Liver (tissue), 9 donors: ENCODE measurements around the gene CEACAM18. TPM values are rescaled to one million over a fixed set of nuclear protein-coding genes. Genes with fewer than 3 reads are reported as not detected.

Experiments used
- DNase-seq: peaks from one replicate; pipeline ENCODE4 v3.0.0-alpha.2; 2017; ENCODE audit warnings: low spot score
- H3K27ac ChIP-seq, 2 donors: one replicate each; pipeline ENCODE4 v1.7.0; 2013; ENCODE audit warnings: inconsistent platforms in 2 of 2, low read length in 2 of 2, control low read depth in 1 of 2, low read depth in 1 of 2, mild to moderate bottlenecking in 1 of 2
- H3K27me3 ChIP-seq, 4 donors: one replicate each; pipeline versions ENCODE4 v1.6.1 to v1.7.0; 2013; ENCODE audit warnings: low read length in 3 of 4, inconsistent platforms in 1 of 4, mild to moderate bottlenecking in 1 of 4, moderate library complexity in 1 of 4; ENCODE audit not compliant: control insufficient read depth in 4 of 4, insufficient read depth in 4 of 4
- H3K36me3 ChIP-seq, 4 donors: one replicate each; pipeline versions ENCODE4 v1.6.1 to v1.7.0; 2013; ENCODE audit warnings: low read length in 3 of 4, mild to moderate bottlenecking in 3 of 4, low read depth in 1 of 4, moderate library complexity in 1 of 4; ENCODE audit not compliant: control insufficient read depth in 4 of 4, insufficient read depth in 3 of 4
- H3K4me1 ChIP-seq, 4 donors: one replicate each; pipeline versions ENCODE4 v1.6.1 to v1.7.0; 2013; ENCODE audit warnings: low read length in 3 of 4, mild to moderate bottlenecking in 3 of 4, moderate library complexity in 1 of 4; ENCODE audit not compliant: control insufficient read depth in 4 of 4, insufficient read depth in 4 of 4
- H3K4me3 ChIP-seq, 3 donors: one replicate each; pipeline versions ENCODE4 v1.6.1 to v1.7.0; 2013; ENCODE audit warnings: low read length in 3 of 3, control low read depth in 1 of 3, low read depth in 1 of 3, mild to moderate bottlenecking in 1 of 3
- H3K9ac ChIP-seq, 2 donors: one replicate each; pipeline ENCODE4 v1.7.0; 2013; ENCODE audit warnings: low read length in 2 of 2, mild to moderate bottlenecking in 2 of 2, moderate library complexity in 2 of 2, control low read depth in 1 of 2, low read depth in 1 of 2
- H3K9me3 ChIP-seq, 4 donors: one replicate each; pipeline versions ENCODE4 v1.6.1 to v1.7.0; 2013; ENCODE audit warnings: low read length in 3 of 4; ENCODE audit not compliant: control insufficient read depth in 4 of 4
- ATF3 ChIP-seq: IDR thresholded peaks from 2 replicates; pipeline ENCODE4 v1.6.1; 2016; ENCODE audit warnings: antibody characterized with exemption
- CTCF ChIP-seq: fragments of 150-350 bp; IDR thresholded peaks from 2 replicates; pipeline ENCODE4 v1.5.1; 2017; ENCODE audit warnings: improper control_type of control experiment, low read depth, low read length; ENCODE audit not compliant: missing input control
- EGR1 ChIP-seq, 2 donors: IDR thresholded peaks; 2 replicates each; pipeline ENCODE4 v1.6.1; 2016 to 2018; ENCODE audit warnings: antibody characterized with exemption in 2 of 2, low read depth in 2 of 2
- FOXA1 ChIP-seq: IDR thresholded peaks from 2 replicates; pipeline ENCODE4 v1.6.1; 2016; ENCODE audit warnings: antibody characterized with exemption
- FOXA2 ChIP-seq: IDR thresholded peaks from 2 replicates; pipeline ENCODE4 v1.6.1; 2016; ENCODE audit warnings: antibody characterized with exemption
- GABPA ChIP-seq, 2 donors: IDR thresholded peaks in 1 of 2; conservative IDR thresholded peaks in 1 of 2; 2 replicates each; pipeline ENCODE4 v1.6.1; 2016; ENCODE audit warnings: antibody characterized with exemption in 2 of 2, mild to moderate bottlenecking in 1 of 2, moderate library complexity in 1 of 2
- HNF4A ChIP-seq, 2 donors: conservative IDR thresholded peaks; 2 replicates each; pipeline ENCODE4 v1.6.1; 2016; ENCODE audit warnings: antibody characterized with exemption in 2 of 2, mild to moderate bottlenecking in 2 of 2
- HNF4G ChIP-seq: IDR thresholded peaks from 2 replicates; pipeline ENCODE4 v1.6.1; 2016; ENCODE audit warnings: antibody characterized with exemption
- JUND ChIP-seq, 2 donors: IDR thresholded peaks; 2 replicates each; pipeline ENCODE4 v1.6.1; 2016; ENCODE audit warnings: antibody characterized with exemption in 2 of 2
- MAX ChIP-seq: IDR thresholded peaks from 2 replicates; pipeline ENCODE4 v1.6.1; 2016; ENCODE audit warnings: antibody characterized with exemption
- NR2F2 ChIP-seq: IDR thresholded peaks from 2 replicates; pipeline ENCODE4 v1.6.1; 2016; ENCODE audit warnings: antibody characterized with exemption
- RAD21 ChIP-seq, 2 donors: IDR thresholded peaks; 2 replicates each; pipeline ENCODE4 v1.6.1; 2016; ENCODE audit warnings: antibody characterized with exemption in 2 of 2, mild to moderate bottlenecking in 2 of 2
- REST ChIP-seq: IDR thresholded peaks from 2 replicates; pipeline ENCODE4 v1.6.1; 2016; ENCODE audit warnings: antibody characterized with exemption, mild to moderate bottlenecking
- RXRA ChIP-seq, 2 donors: IDR thresholded peaks; 2 replicates each; pipeline ENCODE4 v1.6.1; 2017 to 2018; ENCODE audit warnings: antibody characterized with exemption in 2 of 2, mild to moderate bottlenecking in 1 of 2
- SP1 ChIP-seq: IDR thresholded peaks from 2 replicates; pipeline ENCODE4 v1.6.1; 2018; ENCODE audit warnings: antibody characterized with exemption, mild to moderate bottlenecking
- TAF1 ChIP-seq: conservative IDR thresholded peaks from 2 replicates; pipeline ENCODE4 v1.6.1; 2016; ENCODE audit warnings: antibody characterized with exemption, mild to moderate bottlenecking
- YY1 ChIP-seq: IDR thresholded peaks from 2 replicates; pipeline ENCODE4 v1.6.1; 2016; ENCODE audit warnings: antibody characterized with exemption, mild to moderate bottlenecking
- ZBTB33 ChIP-seq: IDR thresholded peaks from 2 replicates; pipeline ENCODE4 v1.6.1; 2016; ENCODE audit warnings: antibody characterized with exemption
- WGBS: extraction: QIAGEN DNeasy Blood & Tissue Kit; methylation state at CpG from one replicate; pipeline ENCODE4 v1.1.7; 2013; 5-methylcytosine and 5-hydroxymethylcytosine counted together
- polyA plus RNA-seq, 2 donors: library from polyadenylated mRNA; stranded (reverse) in 1 of 2; unstranded in 1 of 2; fragments of 200-250 nt in 1 of 2; fragments of >200 nt in 1 of 2; fragmentation: Nextera tagmentation in 1 of 2; extraction: Ambion mirVana in 1 of 2; gene quantifications; one replicate each; pipeline versions ENCODE4 v1.2.1 to v1.2.3, GENCODE V29; 2013 to 2015
- total RNA-seq, 2 donors: library from RNA; depleted of rRNA; stranded (reverse); fragments of >200 nt; gene quantifications; one replicate each; pipeline ENCODE4 v1.2.3, GENCODE V29; 2014
- donor health status: healthy.
- donor health status: healthy.
- donor health status: healthy.
- donor health status: healthy.
- donor health status: healthy.

CEACAM18 gene
- total and polyA plus RNA-seq, 4 donors: not detected

- Histone ChIP-seq H3K27ac (no peak overlapping the region), H3K36me3 (no peaks in the 10 kb centered on the region), H3K4me3 (no peak overlapping the region), H3K9ac (no peak overlapping the region), H3K4me1 (no peaks in the 10 kb centered on the region), H3K9me3 (no peaks in the 10 kb centered on the region), H3K27me3 (no peaks in the 10 kb centered on the region)
- 74% methylated on average over 1 of the region's 1 CpG for WGBS
- TF ChIP-seq HNF4A (conservative IDR thresholded peaks at IDR 0.05): no peak
- TF ChIP-seq TAF1: no peak
- TF ChIP-seq SP1: no peak
- TF ChIP-seq JUND (IDR thresholded peaks at IDR 0.05): no peak
- TF ChIP-seq CTCF: no peak
- no peak for TF ChIP-seq HNF4G
- no peak for TF ChIP-seq NR2F2
- TF ChIP-seq REST: no peak
- TF ChIP-seq ZBTB33: no peak
- no peak for TF ChIP-seq EGR1 (IDR thresholded peaks at IDR 0.05; ENCODE audit: low read depth in 2 of 2)
- TF ChIP-seq FOXA1: no peak
- no peak for TF ChIP-seq YY1
- no peak for TF ChIP-seq MAX
- no peak for TF ChIP-seq RXRA (IDR thresholded peaks at IDR 0.05)
- no peak for TF ChIP-seq ATF3
- TF ChIP-seq FOXA2: no peak
- no peak for TF ChIP-seq GABPA (IDR thresholded peaks at IDR 0.05 in 1 of 2, conservative IDR thresholded peaks at IDR 0.05 in 1 of 2)
- TF ChIP-seq RAD21 (IDR thresholded peaks at IDR 0.05): no peak
- no peak for DNase-seq
These were observed 6.8 kb upstream of the CEACAM18 start for GRCh38 chr19:51471527-51471926.

GRCh38 chr19:51472607-51473006 lies 5.7 kb upstream of the CEACAM18 start:
- Histone ChIP-seq H3K27me3 (no peaks in the 10 kb centered on the region), H3K36me3 (no peaks in the 10 kb centered on the region), H3K9me3 (no peaks in the 10 kb centered on the region), H3K4me3 (no peak overlapping the region), H3K9ac (no peak overlapping the region), H3K4me1 (no peaks in the 10 kb centered on the region), H3K27ac (no peak overlapping the region)
- no peak for DNase-seq
- WGBS: 14% methylated on average over 4 of the region's 4 CpGs
- TF ChIP-seq HNF4G: no peak
- no peak for TF ChIP-seq RAD21 (IDR thresholded peaks at IDR 0.05)
- no peak for TF ChIP-seq ZBTB33
- no peak for TF ChIP-seq FOXA1
- TF ChIP-seq REST: no peak
- no peak for TF ChIP-seq NR2F2
- TF ChIP-seq EGR1 (IDR thresholded peaks at IDR 0.05; ENCODE audit: low read depth in 2 of 2): no peak
- no peak for TF ChIP-seq MAX
- TF ChIP-seq FOXA2: no peak
- TF ChIP-seq RXRA (IDR thresholded peaks at IDR 0.05): no peak
- TF ChIP-seq TAF1: no peak
